ENCODE data around the gene GIGYF2.

- TF ChIP-seq, protein P1, sequence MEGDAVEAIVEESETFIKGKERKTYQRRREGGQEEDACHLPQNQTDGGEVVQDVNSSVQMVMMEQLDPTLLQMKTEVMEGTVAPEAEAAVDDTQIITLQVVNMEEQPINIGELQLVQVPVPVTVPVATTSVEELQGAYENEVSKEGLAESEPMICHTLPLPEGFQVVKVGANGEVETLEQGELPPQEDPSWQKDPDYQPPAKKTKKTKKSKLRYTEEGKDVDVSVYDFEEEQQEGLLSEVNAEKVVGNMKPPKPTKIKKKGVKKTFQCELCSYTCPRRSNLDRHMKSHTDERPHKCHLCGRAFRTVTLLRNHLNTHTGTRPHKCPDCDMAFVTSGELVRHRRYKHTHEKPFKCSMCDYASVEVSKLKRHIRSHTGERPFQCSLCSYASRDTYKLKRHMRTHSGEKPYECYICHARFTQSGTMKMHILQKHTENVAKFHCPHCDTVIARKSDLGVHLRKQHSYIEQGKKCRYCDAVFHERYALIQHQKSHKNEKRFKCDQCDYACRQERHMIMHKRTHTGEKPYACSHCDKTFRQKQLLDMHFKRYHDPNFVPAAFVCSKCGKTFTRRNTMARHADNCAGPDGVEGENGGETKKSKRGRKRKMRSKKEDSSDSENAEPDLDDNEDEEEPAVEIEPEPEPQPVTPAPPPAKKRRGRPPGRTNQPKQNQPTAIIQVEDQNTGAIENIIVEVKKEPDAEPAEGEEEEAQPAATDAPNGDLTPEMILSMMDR (IDR thresholded peaks at IDR 0.05) = no peak
- no peak for TF ChIP-seq POLR2A (IDR thresholded peaks at IDR 0.05)
- no peak for TF ChIP-seq EP300 (IDR thresholded peaks at IDR 0.05)
Measured at GRCh38 chr2:232876978-232877441, 179.9 kb downstream of the GIGYF2 start.

Data from gastroesophageal sphincter (tissue), 3 donors.